HepG2 (cell line): ENCODE results near the gene AUNIP.

Experiments
- EZH2 ChIP-seq: conservative IDR thresholded peaks from 2 replicates; pipeline ENCODE4 v1.6.1; 2012; ENCODE audit warnings: mild to moderate bottlenecking, low read depth, low read length, moderate library complexity
- FOXC1 ChIP-seq: sonication (generic); formaldehyde crosslinking; IDR thresholded peaks from 2 replicates; pipeline ENCODE4 v1.8.0; 2022; ENCODE audit warnings: mild to moderate bottlenecking, missing genetic modification reagents, borderline replicate concordance
- PCBP1 ChIP-seq: fragments of 200-400 bp; formaldehyde crosslinking; IDR thresholded peaks from 2 replicates; pipeline ENCODE4 v1.6.1; 2017; ENCODE audit warnings: mild to moderate bottlenecking, low read depth, low read length, borderline replicate concordance
- RFXAP ChIP-seq: sonication (generic); formaldehyde crosslinking; IDR thresholded peaks from 2 replicates; pipeline ENCODE4 v1.4.0; 2020; ENCODE audit warnings: missing genetic modification reagents, borderline replicate concordance
- STAT6 ChIP-seq: sonication (generic); formaldehyde crosslinking; IDR thresholded peaks from 2 replicates; pipeline ENCODE4 v1.4.0; 2020; ENCODE audit warnings: missing genetic modification reagents, mild to moderate bottlenecking, borderline replicate concordance
- TEF ChIP-seq: sonication (generic); formaldehyde crosslinking; IDR thresholded peaks from 2 replicates; pipeline ENCODE4 v1.5.0; 2020; ENCODE audit warnings: missing genetic modification reagents
- THAP11 ChIP-seq: IDR thresholded peaks from 2 replicates; pipeline ENCODE4 v1.6.1; 2016; ENCODE audit warnings: missing biosample characterization, missing genetic modification reagents
- THAP7 ChIP-seq: sonication (generic); formaldehyde crosslinking; IDR thresholded peaks from 2 replicates; pipeline ENCODE4 v1.8.1; 2023; ENCODE audit warnings: mild to moderate bottlenecking, missing genetic modification reagents
- ZBTB8A ChIP-seq: sonication (generic); formaldehyde crosslinking; IDR thresholded peaks from 2 replicates; pipeline ENCODE4 v1.4.0; 2020; ENCODE audit warnings: mild to moderate bottlenecking, low read depth, missing genetic modification reagents, borderline replicate concordance
- TF ChIP-seq, protein P1 (sequence below): sonication (generic); formaldehyde crosslinking; IDR thresholded peaks from 2 replicates; pipeline ENCODE4 v1.4.0; 2020; ENCODE audit warnings: missing genetic modification reagents
- TF ChIP-seq, protein P2 (sequence below): sonication (generic); formaldehyde crosslinking; IDR thresholded peaks from 2 replicates; pipeline ENCODE4 v1.9.0; 2021; ENCODE audit warnings: missing genetic modification reagents, borderline replicate concordance
- TF ChIP-seq, protein P3 (sequence below): sonication (generic); formaldehyde crosslinking; IDR thresholded peaks from 2 replicates; pipeline ENCODE4 v1.5.0; 2020; ENCODE audit warnings: mild to moderate bottlenecking, missing genetic modification reagents, moderate library complexity
- TF ChIP-seq, protein P4 (sequence below): sonication (generic); formaldehyde crosslinking; IDR thresholded peaks from 2 replicates; pipeline ENCODE4 v1.4.0; 2020; ENCODE audit warnings: missing genetic modification reagents

DNA sequence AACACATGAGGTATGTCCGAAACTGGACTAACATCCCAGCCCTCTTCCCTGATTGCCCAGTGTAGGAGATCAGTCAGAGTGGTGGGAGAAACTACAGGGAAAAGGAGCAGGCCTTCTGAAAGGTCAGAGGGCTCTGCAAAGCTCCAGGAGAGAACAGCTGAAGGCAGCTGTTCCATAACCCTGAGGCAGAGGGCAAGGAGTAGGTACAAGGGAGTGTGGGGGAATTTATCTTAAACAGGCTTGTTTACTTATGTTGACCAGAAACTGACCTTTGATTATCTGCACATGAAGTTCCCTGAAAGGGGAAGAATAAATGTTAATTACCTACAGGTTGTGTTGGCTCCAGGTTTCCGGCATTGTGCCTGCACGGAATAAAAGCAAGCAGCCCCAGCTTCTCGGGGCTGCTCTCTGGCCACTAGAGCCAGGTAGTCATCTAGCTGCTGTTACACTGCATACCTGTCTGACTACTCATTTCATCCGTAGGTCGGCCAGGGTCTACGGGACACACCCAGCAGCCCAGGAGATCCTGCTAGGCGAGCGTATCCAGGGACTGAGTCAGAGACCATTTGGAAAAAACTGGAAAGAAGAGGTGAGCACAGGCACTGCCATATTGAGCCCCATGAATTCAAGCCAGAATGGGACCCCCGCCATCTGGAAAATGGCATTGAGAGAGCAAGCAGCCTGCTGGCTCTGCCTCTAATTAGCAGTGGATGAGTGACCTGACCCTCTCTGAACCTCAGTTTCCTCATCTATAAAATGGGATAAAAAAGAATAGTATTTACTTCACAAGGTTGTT, 31.2 kb upstream of the AUNIP start:
- TF ChIP-seq, protein P1, sequence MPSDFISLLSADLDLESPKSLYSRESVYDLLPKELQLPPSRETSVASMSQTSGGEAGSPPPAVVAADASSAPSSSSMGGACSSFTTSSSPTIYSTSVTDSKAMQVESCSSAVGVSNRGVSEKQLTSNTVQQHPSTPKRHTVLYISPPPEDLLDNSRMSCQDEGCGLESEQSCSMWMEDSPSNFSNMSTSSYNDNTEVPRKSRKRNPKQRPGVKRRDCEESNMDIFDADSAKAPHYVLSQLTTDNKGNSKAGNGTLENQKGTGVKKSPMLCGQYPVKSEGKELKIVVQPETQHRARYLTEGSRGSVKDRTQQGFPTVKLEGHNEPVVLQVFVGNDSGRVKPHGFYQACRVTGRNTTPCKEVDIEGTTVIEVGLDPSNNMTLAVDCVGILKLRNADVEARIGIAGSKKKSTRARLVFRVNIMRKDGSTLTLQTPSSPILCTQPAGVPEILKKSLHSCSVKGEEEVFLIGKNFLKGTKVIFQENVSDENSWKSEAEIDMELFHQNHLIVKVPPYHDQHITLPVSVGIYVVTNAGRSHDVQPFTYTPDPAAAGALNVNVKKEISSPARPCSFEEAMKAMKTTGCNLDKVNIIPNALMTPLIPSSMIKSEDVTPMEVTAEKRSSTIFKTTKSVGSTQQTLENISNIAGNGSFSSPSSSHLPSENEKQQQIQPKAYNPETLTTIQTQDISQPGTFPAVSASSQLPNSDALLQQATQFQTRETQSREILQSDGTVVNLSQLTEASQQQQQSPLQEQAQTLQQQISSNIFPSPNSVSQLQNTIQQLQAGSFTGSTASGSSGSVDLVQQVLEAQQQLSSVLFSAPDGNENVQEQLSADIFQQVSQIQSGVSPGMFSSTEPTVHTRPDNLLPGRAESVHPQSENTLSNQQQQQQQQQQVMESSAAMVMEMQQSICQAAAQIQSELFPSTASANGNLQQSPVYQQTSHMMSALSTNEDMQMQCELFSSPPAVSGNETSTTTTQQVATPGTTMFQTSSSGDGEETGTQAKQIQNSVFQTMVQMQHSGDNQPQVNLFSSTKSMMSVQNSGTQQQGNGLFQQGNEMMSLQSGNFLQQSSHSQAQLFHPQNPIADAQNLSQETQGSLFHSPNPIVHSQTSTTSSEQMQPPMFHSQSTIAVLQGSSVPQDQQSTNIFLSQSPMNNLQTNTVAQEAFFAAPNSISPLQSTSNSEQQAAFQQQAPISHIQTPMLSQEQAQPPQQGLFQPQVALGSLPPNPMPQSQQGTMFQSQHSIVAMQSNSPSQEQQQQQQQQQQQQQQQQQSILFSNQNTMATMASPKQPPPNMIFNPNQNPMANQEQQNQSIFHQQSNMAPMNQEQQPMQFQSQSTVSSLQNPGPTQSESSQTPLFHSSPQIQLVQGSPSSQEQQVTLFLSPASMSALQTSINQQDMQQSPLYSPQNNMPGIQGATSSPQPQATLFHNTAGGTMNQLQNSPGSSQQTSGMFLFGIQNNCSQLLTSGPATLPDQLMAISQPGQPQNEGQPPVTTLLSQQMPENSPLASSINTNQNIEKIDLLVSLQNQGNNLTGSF (CRISPR knock-in tag) = no peak
- TF ChIP-seq THAP11 (CRISPR knock-in tag) = no peak
- no peak for TF ChIP-seq STAT6 (CRISPR knock-in tag)
- TF ChIP-seq PCBP1 = no peak
- TF ChIP-seq RFXAP (CRISPR knock-in tag) = no peak
- no peak for TF ChIP-seq FOXC1 (CRISPR knock-in tag)
- TF ChIP-seq THAP7 = no peak
- no peak for TF ChIP-seq ZBTB8A (CRISPR knock-in tag)
- TF ChIP-seq, protein P2, sequence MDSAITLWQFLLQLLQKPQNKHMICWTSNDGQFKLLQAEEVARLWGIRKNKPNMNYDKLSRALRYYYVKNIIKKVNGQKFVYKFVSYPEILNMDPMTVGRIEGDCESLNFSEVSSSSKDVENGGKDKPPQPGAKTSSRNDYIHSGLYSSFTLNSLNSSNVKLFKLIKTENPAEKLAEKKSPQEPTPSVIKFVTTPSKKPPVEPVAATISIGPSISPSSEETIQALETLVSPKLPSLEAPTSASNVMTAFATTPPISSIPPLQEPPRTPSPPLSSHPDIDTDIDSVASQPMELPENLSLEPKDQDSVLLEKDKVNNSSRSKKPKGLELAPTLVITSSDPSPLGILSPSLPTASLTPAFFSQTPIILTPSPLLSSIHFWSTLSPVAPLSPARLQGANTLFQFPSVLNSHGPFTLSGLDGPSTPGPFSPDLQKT (CRISPR knock-in tag) = no peak
- TF ChIP-seq EZH2 = no peak
- TF ChIP-seq, protein P3, sequence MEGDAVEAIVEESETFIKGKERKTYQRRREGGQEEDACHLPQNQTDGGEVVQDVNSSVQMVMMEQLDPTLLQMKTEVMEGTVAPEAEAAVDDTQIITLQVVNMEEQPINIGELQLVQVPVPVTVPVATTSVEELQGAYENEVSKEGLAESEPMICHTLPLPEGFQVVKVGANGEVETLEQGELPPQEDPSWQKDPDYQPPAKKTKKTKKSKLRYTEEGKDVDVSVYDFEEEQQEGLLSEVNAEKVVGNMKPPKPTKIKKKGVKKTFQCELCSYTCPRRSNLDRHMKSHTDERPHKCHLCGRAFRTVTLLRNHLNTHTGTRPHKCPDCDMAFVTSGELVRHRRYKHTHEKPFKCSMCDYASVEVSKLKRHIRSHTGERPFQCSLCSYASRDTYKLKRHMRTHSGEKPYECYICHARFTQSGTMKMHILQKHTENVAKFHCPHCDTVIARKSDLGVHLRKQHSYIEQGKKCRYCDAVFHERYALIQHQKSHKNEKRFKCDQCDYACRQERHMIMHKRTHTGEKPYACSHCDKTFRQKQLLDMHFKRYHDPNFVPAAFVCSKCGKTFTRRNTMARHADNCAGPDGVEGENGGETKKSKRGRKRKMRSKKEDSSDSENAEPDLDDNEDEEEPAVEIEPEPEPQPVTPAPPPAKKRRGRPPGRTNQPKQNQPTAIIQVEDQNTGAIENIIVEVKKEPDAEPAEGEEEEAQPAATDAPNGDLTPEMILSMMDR (CRISPR knock-in tag) = no peak
- TF ChIP-seq, protein P4, sequence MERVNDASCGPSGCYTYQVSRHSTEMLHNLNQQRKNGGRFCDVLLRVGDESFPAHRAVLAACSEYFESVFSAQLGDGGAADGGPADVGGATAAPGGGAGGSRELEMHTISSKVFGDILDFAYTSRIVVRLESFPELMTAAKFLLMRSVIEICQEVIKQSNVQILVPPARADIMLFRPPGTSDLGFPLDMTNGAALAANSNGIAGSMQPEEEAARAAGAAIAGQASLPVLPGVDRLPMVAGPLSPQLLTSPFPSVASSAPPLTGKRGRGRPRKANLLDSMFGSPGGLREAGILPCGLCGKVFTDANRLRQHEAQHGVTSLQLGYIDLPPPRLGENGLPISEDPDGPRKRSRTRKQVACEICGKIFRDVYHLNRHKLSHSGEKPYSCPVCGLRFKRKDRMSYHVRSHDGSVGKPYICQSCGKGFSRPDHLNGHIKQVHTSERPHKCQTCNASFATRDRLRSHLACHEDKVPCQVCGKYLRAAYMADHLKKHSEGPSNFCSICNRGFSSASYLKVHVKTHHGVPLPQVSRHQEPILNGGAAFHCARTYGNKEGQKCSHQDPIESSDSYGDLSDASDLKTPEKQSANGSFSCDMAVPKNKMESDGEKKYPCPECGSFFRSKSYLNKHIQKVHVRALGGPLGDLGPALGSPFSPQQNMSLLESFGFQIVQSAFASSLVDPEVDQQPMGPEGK (CRISPR knock-in tag) = no peak
- TF ChIP-seq TEF = no peak
